Measurements from ENCODE around the gene ADCY9.

ADCY9 gene

GRCh38 chr16:4115949-4116318 is 308 bp downstream of the ADCY9 start:
- H3F3A ChIP-seq (ENCODE audit: insufficient read depth), result no peaks in the 10 kb centered on the region
- H3K79me2 ChIP-seq (ENCODE audit: insufficient read depth, low read length), result no peaks in the 10 kb centered on the region
- TF ChIP-seq EZH2phosphoT487 (conservative IDR thresholded peaks at IDR 0.05; ENCODE audit: low read length) (no peak), CTCF (IDR thresholded peaks at IDR 0.05; ENCODE audit: insufficient read depth, low read length, poor library complexity, severe bottlenecking) (no peak)
- H2AFZ ChIP-seq (ENCODE audit: low read depth, low read length, severe bottlenecking), result no peak overlapping the region
- no peaks in the 10 kb centered on the region for H3K9me2 ChIP-seq (replicated peaks; ENCODE audit: insufficient read depth, low read length)
- H4K20me1 ChIP-seq (ENCODE audit: low read depth, low read length), result no peaks in the 10 kb centered on the region
- H3K4me2 ChIP-seq (ENCODE audit: low read depth, low read length, poor library complexity, severe bottlenecking), result no peak overlapping the region
- H3K36me3 ChIP-seq (ENCODE audit: low read length), result no peaks in the 10 kb centered on the region
- no peaks in the 10 kb centered on the region for H3K27me3 ChIP-seq (ENCODE audit: low read length)
- no peak overlapping the region for H3K9ac ChIP-seq (ENCODE audit: low read length)
- no peak overlapping the region for H3K4me3 ChIP-seq (ENCODE audit: insufficient read depth, low read length, poor library complexity, severe bottlenecking)
- no peaks in the 10 kb centered on the region for H3K9me3 ChIP-seq (ENCODE audit: insufficient read depth, low read length)
- no peak overlapping the region for H3K27ac ChIP-seq (ENCODE audit: low read depth, low read length)

GRCh38 chr16:4115209-4115948 is 863 bp downstream of the ADCY9 start:
- no peaks in the 10 kb centered on the region for H3K36me3 ChIP-seq (ENCODE audit: low read length)
- no peaks in the 10 kb centered on the region for H3K9me3 ChIP-seq (ENCODE audit: insufficient read depth, low read length)
- H3K4me2 ChIP-seq (ENCODE audit: low read depth, low read length, poor library complexity, severe bottlenecking), result no peak overlapping the region
- no peaks in the 10 kb centered on the region for H4K20me1 ChIP-seq (ENCODE audit: low read depth, low read length)
- TF ChIP-seq CTCF (IDR thresholded peaks at IDR 0.05; ENCODE audit: insufficient read depth, low read length, poor library complexity, severe bottlenecking) (no peak), EZH2phosphoT487 (conservative IDR thresholded peaks at IDR 0.05; ENCODE audit: low read length) (no peak)
- no peak overlapping the region for H3K9ac ChIP-seq (ENCODE audit: low read length)
- H2AFZ ChIP-seq (ENCODE audit: low read depth, low read length, severe bottlenecking), result no peak overlapping the region
- H3K27me3 ChIP-seq (ENCODE audit: low read length), result no peaks in the 10 kb centered on the region
- no peak overlapping the region for H3K4me3 ChIP-seq (ENCODE audit: insufficient read depth, low read length, poor library complexity, severe bottlenecking)
- no peaks in the 10 kb centered on the region for H3K9me2 ChIP-seq (replicated peaks; ENCODE audit: insufficient read depth, low read length)
- no peaks in the 10 kb centered on the region for H3F3A ChIP-seq (ENCODE audit: insufficient read depth)
- no peaks in the 10 kb centered on the region for H3K79me2 ChIP-seq (ENCODE audit: insufficient read depth, low read length)
- H3K27ac ChIP-seq (ENCODE audit: low read depth, low read length), result no peak overlapping the region

GRCh38 chr16:4114257-4115208 is 1.7 kb downstream of the ADCY9 start:
- Histone ChIP-seq H3K79me2 (ENCODE audit: insufficient read depth, low read length) (no peaks in the 10 kb centered on the region), H3K36me3 (ENCODE audit: low read length) (no peaks in the 10 kb centered on the region), H3K9me3 (ENCODE audit: insufficient read depth, low read length) (no peaks in the 10 kb centered on the region), H3K9ac (ENCODE audit: low read length) (no peak overlapping the region), H3K4me3 (ENCODE audit: insufficient read depth, low read length, poor library complexity, severe bottlenecking) (no peak overlapping the region), H3K27me3 (ENCODE audit: low read length) (no peaks in the 10 kb centered on the region), H2AFZ (ENCODE audit: low read depth, low read length, severe bottlenecking) (no peak overlapping the region), H3F3A (ENCODE audit: insufficient read depth) (no peaks in the 10 kb centered on the region), H3K27ac (ENCODE audit: low read depth, low read length) (no peak overlapping the region), H3K9me2 (replicated peaks; ENCODE audit: insufficient read depth, low read length) (no peaks in the 10 kb centered on the region), H4K20me1 (ENCODE audit: low read depth, low read length) (no peaks in the 10 kb centered on the region), H3K4me2 (ENCODE audit: low read depth, low read length, poor library complexity, severe bottlenecking) (no peak overlapping the region)
- TF ChIP-seq EZH2phosphoT487 (conservative IDR thresholded peaks at IDR 0.05; ENCODE audit: low read length) (no peak), CTCF (IDR thresholded peaks at IDR 0.05; ENCODE audit: insufficient read depth, low read length, poor library complexity, severe bottlenecking) (no peak)

Data from SU-DHL-6 (cell line).